ENCODE measurements around the gene MECP2.

DNA sequence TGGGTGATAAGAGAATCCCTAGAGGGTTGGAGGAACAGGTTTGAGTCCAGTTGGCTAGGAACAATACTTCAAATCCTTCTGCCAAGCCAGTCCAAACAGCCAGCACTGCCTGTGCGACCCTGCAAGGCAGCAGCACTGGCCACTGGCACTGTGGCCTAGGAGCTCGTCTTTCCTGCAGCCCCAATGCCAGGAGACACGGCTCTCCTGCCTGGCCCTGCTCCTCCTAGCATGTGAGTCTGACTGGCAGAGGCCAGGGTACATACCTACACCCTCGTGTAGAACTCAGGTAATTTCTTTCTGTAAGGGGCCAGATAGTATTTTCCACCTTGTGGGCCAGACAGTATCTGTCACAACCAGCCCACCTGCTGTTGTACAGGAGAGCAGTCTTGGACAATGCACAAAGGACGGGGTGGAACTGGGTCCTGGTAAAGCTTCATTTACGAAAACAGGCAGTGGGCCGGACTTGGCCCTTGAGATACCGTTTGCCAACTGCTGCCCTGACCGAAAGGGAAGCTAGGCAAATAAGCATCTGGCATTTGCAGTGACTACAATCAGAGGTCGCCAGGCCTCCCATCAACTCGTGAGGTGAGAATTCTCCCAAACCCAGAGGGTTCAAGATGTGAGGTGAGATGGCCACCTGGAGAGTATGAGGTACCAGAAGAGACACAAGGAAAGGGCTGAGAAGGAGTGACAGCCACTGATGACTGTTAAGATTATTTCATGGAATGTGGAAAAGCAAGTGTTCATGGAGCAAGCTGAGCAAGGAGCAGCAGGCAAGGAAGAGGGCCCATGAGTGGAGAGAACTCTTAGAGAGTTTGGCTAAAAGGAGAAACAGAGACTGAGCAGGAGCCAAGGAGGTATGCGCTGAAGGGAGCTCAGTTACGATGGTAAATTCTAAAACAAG, 48.1 kb downstream of the MECP2 start:
- TF ChIP-seq EZH2 (IDR thresholded peaks at IDR 0.05; ENCODE audit: borderline replicate concordance): no peak
- no peak for TF ChIP-seq CTCF (IDR thresholded peaks at IDR 0.05; ENCODE audit: poor library complexity)

All from hepatocyte (in vitro differentiated cells).